Liver (tissue), 9 donors: ENCODE data around the gene CBX6. TPM values are rescaled to one million over a fixed set of nuclear protein-coding genes. Genes with fewer than 3 reads are reported as not detected.

ENCODE experiments used
- DNase-seq: peaks from one replicate; pipeline ENCODE4 v3.0.0-alpha.2; 2017; ENCODE audit warnings: low spot score
- H3K27ac ChIP-seq, 2 donors: one replicate each; pipeline ENCODE4 v1.7.0; 2013; ENCODE audit warnings: inconsistent platforms in 2 of 2, low read length in 2 of 2, control low read depth in 1 of 2, low read depth in 1 of 2, mild to moderate bottlenecking in 1 of 2
- H3K27me3 ChIP-seq, 4 donors: one replicate each; pipeline versions ENCODE4 v1.6.1 to v1.7.0; 2013; ENCODE audit warnings: low read length in 3 of 4, inconsistent platforms in 1 of 4, mild to moderate bottlenecking in 1 of 4, moderate library complexity in 1 of 4; ENCODE audit not compliant: control insufficient read depth in 4 of 4, insufficient read depth in 4 of 4
- H3K36me3 ChIP-seq, 4 donors: one replicate each; pipeline versions ENCODE4 v1.6.1 to v1.7.0; 2013; ENCODE audit warnings: low read length in 3 of 4, mild to moderate bottlenecking in 3 of 4, low read depth in 1 of 4, moderate library complexity in 1 of 4; ENCODE audit not compliant: control insufficient read depth in 4 of 4, insufficient read depth in 3 of 4
- H3K4me1 ChIP-seq, 4 donors: one replicate each; pipeline versions ENCODE4 v1.6.1 to v1.7.0; 2013; ENCODE audit warnings: low read length in 3 of 4, mild to moderate bottlenecking in 3 of 4, moderate library complexity in 1 of 4; ENCODE audit not compliant: control insufficient read depth in 4 of 4, insufficient read depth in 4 of 4
- H3K4me3 ChIP-seq, 3 donors: one replicate each; pipeline versions ENCODE4 v1.6.1 to v1.7.0; 2013; ENCODE audit warnings: low read length in 3 of 3, control low read depth in 1 of 3, low read depth in 1 of 3, mild to moderate bottlenecking in 1 of 3
- H3K9ac ChIP-seq, 2 donors: one replicate each; pipeline ENCODE4 v1.7.0; 2013; ENCODE audit warnings: low read length in 2 of 2, mild to moderate bottlenecking in 2 of 2, moderate library complexity in 2 of 2, control low read depth in 1 of 2, low read depth in 1 of 2
- H3K9me3 ChIP-seq, 4 donors: one replicate each; pipeline versions ENCODE4 v1.6.1 to v1.7.0; 2013; ENCODE audit warnings: low read length in 3 of 4; ENCODE audit not compliant: control insufficient read depth in 4 of 4
- ATF3 ChIP-seq: IDR thresholded peaks from 2 replicates; pipeline ENCODE4 v1.6.1; 2016; ENCODE audit warnings: antibody characterized with exemption
- EGR1 ChIP-seq, 2 donors: IDR thresholded peaks; 2 replicates each; pipeline ENCODE4 v1.6.1; 2016 to 2018; ENCODE audit warnings: antibody characterized with exemption in 2 of 2, low read depth in 2 of 2
- FOXA1 ChIP-seq: IDR thresholded peaks from 2 replicates; pipeline ENCODE4 v1.6.1; 2016; ENCODE audit warnings: antibody characterized with exemption
- FOXA2 ChIP-seq: IDR thresholded peaks from 2 replicates; pipeline ENCODE4 v1.6.1; 2016; ENCODE audit warnings: antibody characterized with exemption
- GABPA ChIP-seq, 2 donors: IDR thresholded peaks in 1 of 2; conservative IDR thresholded peaks in 1 of 2; 2 replicates each; pipeline ENCODE4 v1.6.1; 2016; ENCODE audit warnings: antibody characterized with exemption in 2 of 2, mild to moderate bottlenecking in 1 of 2, moderate library complexity in 1 of 2
- HNF4A ChIP-seq, 2 donors: conservative IDR thresholded peaks; 2 replicates each; pipeline ENCODE4 v1.6.1; 2016; ENCODE audit warnings: antibody characterized with exemption in 2 of 2, mild to moderate bottlenecking in 2 of 2
- HNF4G ChIP-seq: IDR thresholded peaks from 2 replicates; pipeline ENCODE4 v1.6.1; 2016; ENCODE audit warnings: antibody characterized with exemption
- JUND ChIP-seq, 2 donors: IDR thresholded peaks; 2 replicates each; pipeline ENCODE4 v1.6.1; 2016; ENCODE audit warnings: antibody characterized with exemption in 2 of 2
- NR2F2 ChIP-seq: IDR thresholded peaks from 2 replicates; pipeline ENCODE4 v1.6.1; 2016; ENCODE audit warnings: antibody characterized with exemption
- RAD21 ChIP-seq, 2 donors: IDR thresholded peaks; 2 replicates each; pipeline ENCODE4 v1.6.1; 2016; ENCODE audit warnings: antibody characterized with exemption in 2 of 2, mild to moderate bottlenecking in 2 of 2
- RXRA ChIP-seq, 2 donors: IDR thresholded peaks; 2 replicates each; pipeline ENCODE4 v1.6.1; 2017 to 2018; ENCODE audit warnings: antibody characterized with exemption in 2 of 2, mild to moderate bottlenecking in 1 of 2
- SP1 ChIP-seq: IDR thresholded peaks from 2 replicates; pipeline ENCODE4 v1.6.1; 2018; ENCODE audit warnings: antibody characterized with exemption, mild to moderate bottlenecking
- TAF1 ChIP-seq: conservative IDR thresholded peaks from 2 replicates; pipeline ENCODE4 v1.6.1; 2016; ENCODE audit warnings: antibody characterized with exemption, mild to moderate bottlenecking
- YY1 ChIP-seq: IDR thresholded peaks from 2 replicates; pipeline ENCODE4 v1.6.1; 2016; ENCODE audit warnings: antibody characterized with exemption, mild to moderate bottlenecking
- WGBS: extraction: QIAGEN DNeasy Blood & Tissue Kit; methylation state at CpG from one replicate; pipeline ENCODE4 v1.1.7; 2013; 5-methylcytosine and 5-hydroxymethylcytosine counted together
- polyA plus RNA-seq, 2 donors: library from polyadenylated mRNA; stranded (reverse) in 1 of 2; unstranded in 1 of 2; fragments of 200-250 nt in 1 of 2; fragments of >200 nt in 1 of 2; fragmentation: Nextera tagmentation in 1 of 2; extraction: Ambion mirVana in 1 of 2; gene quantifications; one replicate each; pipeline versions ENCODE4 v1.2.1 to v1.2.3, GENCODE V29; 2013 to 2015
- total RNA-seq, 2 donors: library from RNA; depleted of rRNA; stranded (reverse); fragments of >200 nt; gene quantifications; one replicate each; pipeline ENCODE4 v1.2.3, GENCODE V29; 2014
- TF ChIP-seq, protein P1 (sequence below): IDR thresholded peaks from 2 replicates; pipeline ENCODE4 v1.6.1; 2016; ENCODE audit warnings: antibody characterized with exemption
- TF ChIP-seq, protein P2 (sequence below): IDR thresholded peaks from 2 replicates; pipeline ENCODE4 v1.6.1; 2016; ENCODE audit warnings: antibody characterized with exemption, mild to moderate bottlenecking
- TF ChIP-seq, protein P3 (sequence below): fragments of 150-350 bp; IDR thresholded peaks from 2 replicates; pipeline ENCODE4 v1.5.1; 2017; ENCODE audit warnings: improper control_type of control experiment, low read depth, low read length; ENCODE audit not compliant: missing input control
- TF ChIP-seq, protein P4 (sequence below): IDR thresholded peaks from 2 replicates; pipeline ENCODE4 v1.6.1; 2016; ENCODE audit warnings: antibody characterized with exemption
- donor health status: healthy.
- donor health status: healthy.
- donor health status: healthy.
- donor health status: healthy.
- donor health status: healthy.

CBX6 gene
- total and polyA plus RNA-seq, 4 donors: 7.3 to 11.0 (median 10.2) TPM

- DNase-seq: no peak
- Histone ChIP-seq H3K9ac (no peak overlapping the region), H3K27me3 (peaks cover 0 to 2% (median 0%) of the 10 kb centered on the region in 4 donors)
Observed at GRCh38 chr22:38919631-38920190, 47.7 kb upstream of the CBX6 start.

DNA sequence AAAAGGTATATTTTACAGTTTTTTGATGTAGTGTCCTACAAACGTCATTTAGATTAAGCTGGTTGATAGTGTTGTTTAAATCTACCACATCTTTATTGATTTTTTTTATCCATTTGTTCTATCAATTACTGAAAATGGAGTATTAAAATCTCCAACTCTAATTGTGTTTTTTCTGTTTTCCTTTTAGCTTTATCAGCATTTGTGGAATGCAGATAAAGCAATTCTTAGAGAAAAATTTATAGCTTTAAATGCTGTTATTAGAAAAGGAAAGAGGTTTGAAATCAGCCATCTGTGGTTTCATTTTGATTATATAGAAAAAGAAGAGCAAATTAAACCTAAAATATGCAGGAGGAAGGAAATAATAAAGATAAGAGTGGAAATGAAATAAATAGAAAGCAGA, 39.4 kb upstream of the CBX6 start:
- H3K27me3 ChIP-seq: peaks cover 0 to 2% (median under 1%) of the 10 kb centered on the region in 4 donors
- no peak overlapping the region for H3K9ac ChIP-seq
- H3K27ac ChIP-seq: no peak overlapping the region
- no peaks in the 10 kb centered on the region for H3K9me3 ChIP-seq
- DNase-seq: no peak
- WGBS: 35% methylated on average over 1 of the region's 1 CpG
- no peaks in the 10 kb centered on the region for H3K36me3 ChIP-seq
- no peak overlapping the region for H3K4me3 ChIP-seq
- H3K4me1 ChIP-seq: no peaks in the 10 kb centered on the region
- TF ChIP-seq RXRA (IDR thresholded peaks at IDR 0.05) (no peak), SP1 (no peak)
- TF ChIP-seq, protein P1, sequence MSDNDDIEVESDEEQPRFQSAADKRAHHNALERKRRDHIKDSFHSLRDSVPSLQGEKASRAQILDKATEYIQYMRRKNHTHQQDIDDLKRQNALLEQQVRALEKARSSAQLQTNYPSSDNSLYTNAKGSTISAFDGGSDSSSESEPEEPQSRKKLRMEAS: no peak

More at GRCh38 chr22:38919631-38920190, 47.7 kb upstream of the CBX6 start:
- Histone ChIP-seq H3K9me3 (no peaks in the 10 kb centered on the region), H3K4me1 (peaks cover 7 to 15% (median 14%) of the 10 kb centered on the region in 4 donors), H3K4me3 (no peak overlapping the region), H3K27ac (no peak overlapping the region), H3K36me3 (no peaks in the 10 kb centered on the region)
- WGBS: 99% methylated on average over 1 of the region's 1 CpG
- TF ChIP-seq EGR1 (IDR thresholded peaks at IDR 0.05; ENCODE audit: low read depth in 2 of 2) (no peak), YY1 (no peak), JUND (IDR thresholded peaks at IDR 0.05) (no peak), FOXA1 (no peak), HNF4G (no peak), NR2F2 (no peak)
- TF ChIP-seq, protein P1: no peak

DNA sequence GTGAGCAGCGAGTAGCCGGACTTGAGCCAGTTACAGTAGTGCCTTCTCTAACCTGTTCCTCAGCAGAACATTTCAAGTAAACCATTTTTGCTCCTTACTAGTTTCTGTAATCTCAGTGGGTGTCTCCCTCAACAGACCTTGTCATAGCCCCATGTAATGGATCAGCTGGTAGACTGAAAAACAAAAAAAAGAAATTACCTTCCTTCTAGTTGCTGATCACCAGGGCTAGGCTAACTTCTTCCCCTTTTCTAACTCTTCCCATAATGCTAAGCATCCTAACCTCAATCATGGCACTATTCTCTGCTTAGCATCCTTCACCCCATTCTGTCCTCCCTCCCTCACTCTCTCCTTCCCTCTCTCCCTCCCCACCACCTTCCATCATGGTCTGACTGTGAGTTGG, 35.8 kb upstream of the CBX6 start:
- Histone ChIP-seq H3K4me3 (no peak overlapping the region), H3K27me3 (peaks cover 0 to 2% (median under 1%) of the 10 kb centered on the region in 4 donors), H3K36me3 (no peaks in the 10 kb centered on the region), H3K4me1 (no peaks in the 10 kb centered on the region), H3K27ac (no peak overlapping the region), H3K9me3 (no peaks in the 10 kb centered on the region), H3K9ac (no peak overlapping the region)
- DNase-seq: no peak
- WGBS: 82% methylated on average over 2 of the region's 2 CpGs
- TF ChIP-seq HNF4G (no peak), RXRA (IDR thresholded peaks at IDR 0.05) (no peak), SP1 (no peak), ATF3 (no peak), NR2F2 (no peak), GABPA (IDR thresholded peaks at IDR 0.05 in 1 of 2, conservative IDR thresholded peaks at IDR 0.05 in 1 of 2) (no peak), FOXA2 (no peak), FOXA1 (no peak), JUND (IDR thresholded peaks at IDR 0.05) (no peak), EGR1 (IDR thresholded peaks at IDR 0.05; ENCODE audit: low read depth in 2 of 2) (no peak), YY1 (no peak), TAF1 (no peak), HNF4A (conservative IDR thresholded peaks at IDR 0.05) (no peak), RAD21 (IDR thresholded peaks at IDR 0.05) (no peak)
- TF ChIP-seq, protein P2, sequence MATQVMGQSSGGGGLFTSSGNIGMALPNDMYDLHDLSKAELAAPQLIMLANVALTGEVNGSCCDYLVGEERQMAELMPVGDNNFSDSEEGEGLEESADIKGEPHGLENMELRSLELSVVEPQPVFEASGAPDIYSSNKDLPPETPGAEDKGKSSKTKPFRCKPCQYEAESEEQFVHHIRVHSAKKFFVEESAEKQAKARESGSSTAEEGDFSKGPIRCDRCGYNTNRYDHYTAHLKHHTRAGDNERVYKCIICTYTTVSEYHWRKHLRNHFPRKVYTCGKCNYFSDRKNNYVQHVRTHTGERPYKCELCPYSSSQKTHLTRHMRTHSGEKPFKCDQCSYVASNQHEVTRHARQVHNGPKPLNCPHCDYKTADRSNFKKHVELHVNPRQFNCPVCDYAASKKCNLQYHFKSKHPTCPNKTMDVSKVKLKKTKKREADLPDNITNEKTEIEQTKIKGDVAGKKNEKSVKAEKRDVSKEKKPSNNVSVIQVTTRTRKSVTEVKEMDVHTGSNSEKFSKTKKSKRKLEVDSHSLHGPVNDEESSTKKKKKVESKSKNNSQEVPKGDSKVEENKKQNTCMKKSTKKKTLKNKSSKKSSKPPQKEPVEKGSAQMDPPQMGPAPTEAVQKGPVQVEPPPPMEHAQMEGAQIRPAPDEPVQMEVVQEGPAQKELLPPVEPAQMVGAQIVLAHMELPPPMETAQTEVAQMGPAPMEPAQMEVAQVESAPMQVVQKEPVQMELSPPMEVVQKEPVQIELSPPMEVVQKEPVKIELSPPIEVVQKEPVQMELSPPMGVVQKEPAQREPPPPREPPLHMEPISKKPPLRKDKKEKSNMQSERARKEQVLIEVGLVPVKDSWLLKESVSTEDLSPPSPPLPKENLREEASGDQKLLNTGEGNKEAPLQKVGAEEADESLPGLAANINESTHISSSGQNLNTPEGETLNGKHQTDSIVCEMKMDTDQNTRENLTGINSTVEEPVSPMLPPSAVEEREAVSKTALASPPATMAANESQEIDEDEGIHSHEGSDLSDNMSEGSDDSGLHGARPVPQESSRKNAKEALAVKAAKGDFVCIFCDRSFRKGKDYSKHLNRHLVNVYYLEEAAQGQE: no peak
- TF ChIP-seq, protein P3, sequence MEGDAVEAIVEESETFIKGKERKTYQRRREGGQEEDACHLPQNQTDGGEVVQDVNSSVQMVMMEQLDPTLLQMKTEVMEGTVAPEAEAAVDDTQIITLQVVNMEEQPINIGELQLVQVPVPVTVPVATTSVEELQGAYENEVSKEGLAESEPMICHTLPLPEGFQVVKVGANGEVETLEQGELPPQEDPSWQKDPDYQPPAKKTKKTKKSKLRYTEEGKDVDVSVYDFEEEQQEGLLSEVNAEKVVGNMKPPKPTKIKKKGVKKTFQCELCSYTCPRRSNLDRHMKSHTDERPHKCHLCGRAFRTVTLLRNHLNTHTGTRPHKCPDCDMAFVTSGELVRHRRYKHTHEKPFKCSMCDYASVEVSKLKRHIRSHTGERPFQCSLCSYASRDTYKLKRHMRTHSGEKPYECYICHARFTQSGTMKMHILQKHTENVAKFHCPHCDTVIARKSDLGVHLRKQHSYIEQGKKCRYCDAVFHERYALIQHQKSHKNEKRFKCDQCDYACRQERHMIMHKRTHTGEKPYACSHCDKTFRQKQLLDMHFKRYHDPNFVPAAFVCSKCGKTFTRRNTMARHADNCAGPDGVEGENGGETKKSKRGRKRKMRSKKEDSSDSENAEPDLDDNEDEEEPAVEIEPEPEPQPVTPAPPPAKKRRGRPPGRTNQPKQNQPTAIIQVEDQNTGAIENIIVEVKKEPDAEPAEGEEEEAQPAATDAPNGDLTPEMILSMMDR: no peak
- TF ChIP-seq, protein P4, sequence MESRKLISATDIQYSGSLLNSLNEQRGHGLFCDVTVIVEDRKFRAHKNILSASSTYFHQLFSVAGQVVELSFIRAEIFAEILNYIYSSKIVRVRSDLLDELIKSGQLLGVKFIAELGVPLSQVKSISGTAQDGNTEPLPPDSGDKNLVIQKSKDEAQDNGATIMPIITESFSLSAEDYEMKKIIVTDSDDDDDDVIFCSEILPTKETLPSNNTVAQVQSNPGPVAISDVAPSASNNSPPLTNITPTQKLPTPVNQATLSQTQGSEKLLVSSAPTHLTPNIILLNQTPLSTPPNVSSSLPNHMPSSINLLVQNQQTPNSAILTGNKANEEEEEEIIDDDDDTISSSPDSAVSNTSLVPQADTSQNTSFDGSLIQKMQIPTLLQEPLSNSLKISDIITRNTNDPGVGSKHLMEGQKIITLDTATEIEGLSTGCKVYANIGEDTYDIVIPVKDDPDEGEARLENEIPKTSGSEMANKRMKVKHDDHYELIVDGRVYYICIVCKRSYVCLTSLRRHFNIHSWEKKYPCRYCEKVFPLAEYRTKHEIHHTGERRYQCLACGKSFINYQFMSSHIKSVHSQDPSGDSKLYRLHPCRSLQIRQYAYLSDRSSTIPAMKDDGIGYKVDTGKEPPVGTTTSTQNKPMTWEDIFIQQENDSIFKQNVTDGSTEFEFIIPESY: no peak
- TF ChIP-seq, protein P1: no peak
